ENCODE data around the gene JAK2. TPM values are rescaled to one million over a fixed set of nuclear protein-coding genes. Genes with fewer than 3 reads are reported as not detected.

Gene JAK2
- total and polyA plus RNA-seq, 2 donors (not counting 3 experiments of a cell fraction or from before 2014, with no cell fraction given) = 2.1 to 10.3 TPM

DNA sequence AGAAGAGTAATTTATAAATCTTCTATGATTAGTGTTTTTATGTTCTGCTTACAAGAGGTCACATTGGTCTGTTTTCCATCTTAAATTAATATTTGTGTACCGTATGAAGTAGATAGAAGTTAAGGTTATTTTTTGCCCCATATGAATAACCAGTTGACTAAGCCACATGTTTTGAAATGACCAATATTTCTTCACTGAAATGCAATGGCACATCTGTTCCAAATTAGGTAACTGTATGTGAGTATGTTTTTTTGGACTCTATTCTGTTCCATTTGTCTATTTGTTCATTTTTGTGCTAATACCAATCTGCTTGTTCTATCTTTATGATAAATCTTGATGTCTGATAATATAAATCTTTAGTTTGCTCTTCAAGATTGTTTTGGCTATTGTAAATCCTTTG, 17.7 kb downstream of the JAK2 start:
- dilution Hi-C loops (cut with MboI; ENCODE audit: extremely low pct_ligation_motif_present, low sequenced_read_pairs) = no loop called here
- CTCF ChIA-PET = no interaction called here
- no peak overlapping the region for H3K27ac ChIP-seq (ENCODE audit: insufficient read depth, low read depth, low read length)
- H3K9me3 ChIP-seq (replicated peaks; ENCODE audit: control insufficient read depth, insufficient read depth, low read length) = no peaks in the 10 kb centered on the region
- FAIRE-seq (no peak), DNase-seq (ENCODE audit: low read depth, low spot score) (no peak)
- no peak overlapping the region for H3K9ac ChIP-seq (replicated peaks; ENCODE audit: extremely low read depth, insufficient read depth, low read length)
- peaks cover 7% of the 10 kb centered on the region for H3K79me2 ChIP-seq (ENCODE audit: control insufficient read depth, insufficient read depth, low read length)
- no peaks in the 10 kb centered on the region for H3K9me1 ChIP-seq (replicated peaks; ENCODE audit: control insufficient read depth, extremely low read depth, insufficient read depth, low read length)
- BruUV-seq (replicated peaks) = no TSS peak
- no peaks in the 10 kb centered on the region for H4K20me1 ChIP-seq (replicated peaks; ENCODE audit: control insufficient read depth, extremely low read depth, insufficient read depth, low read length)
- POLR2A ChIA-PET = no interaction called here
- intact Hi-C loops (cut with micrococcal nuclease) = no loop called here
- H3K27me3 ChIP-seq (ENCODE audit: control insufficient read depth in 2 of 2, insufficient read depth in 2 of 2, low read length in 2 of 2) = no peaks in the 10 kb centered on the region
- no peak overlapping the region for H3K4me3 ChIP-seq (replicated peaks in 1 of 3; ENCODE audit: insufficient read depth in 1 of 3, low read depth in 1 of 3, low read length in 3 of 3)
- no peaks in the 10 kb centered on the region for H3K4me1 ChIP-seq (ENCODE audit: control insufficient read depth, extremely low read depth, insufficient read depth, low read length)
- TF ChIP-seq FOS (IDR thresholded peaks at IDR 0.05; ENCODE audit: borderline replicate concordance, insufficient read depth, low read length) (no peak), MYC (IDR thresholded peaks at IDR 0.05; ENCODE audit: low read depth, low read length) (no peak)
- H2AFZ ChIP-seq (ENCODE audit: low read depth, low read length) = no peak overlapping the region
- H3K36me3 ChIP-seq (ENCODE audit: control insufficient read depth in 2 of 2, extremely low read depth in 1 of 2, insufficient read depth in 2 of 2, low read length in 2 of 2) = no peaks in the 10 kb centered on the region
- no peak overlapping the region for H3K4me2 ChIP-seq (ENCODE audit: insufficient read depth, low read length)

DNA sequence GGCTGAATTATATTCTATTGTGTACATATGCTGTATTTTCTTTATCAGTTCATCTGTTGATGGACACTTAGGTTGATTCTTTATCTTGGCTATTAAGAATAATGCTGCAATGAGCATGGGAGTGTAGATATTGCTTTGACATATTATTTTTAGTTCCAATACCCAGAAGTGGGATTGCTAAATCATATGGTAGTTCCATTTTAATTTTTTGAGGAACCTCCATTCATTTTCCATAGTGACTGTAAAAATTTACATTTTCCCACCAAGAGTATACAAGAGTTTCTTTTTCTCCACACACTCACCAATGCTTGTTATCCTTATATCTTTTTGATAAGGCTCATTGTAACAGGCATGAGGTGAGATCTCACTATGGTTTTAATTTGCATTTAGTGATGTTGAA, 19.4 kb downstream of the JAK2 start:
- no peaks in the 10 kb centered on the region for H3K4me1 ChIP-seq (ENCODE audit: control insufficient read depth, extremely low read depth, insufficient read depth, low read length)
- H3K36me3 ChIP-seq (ENCODE audit: control insufficient read depth in 2 of 2, extremely low read depth in 1 of 2, insufficient read depth in 2 of 2, low read length in 2 of 2) = no peaks in the 10 kb centered on the region
- H3K27ac ChIP-seq (ENCODE audit: insufficient read depth, low read depth, low read length) = no peak overlapping the region
- intact Hi-C loops (cut with micrococcal nuclease) (no loop called here), dilution Hi-C loops (cut with MboI; ENCODE audit: extremely low pct_ligation_motif_present, low sequenced_read_pairs) (no loop called here)
- no peak overlapping the region for H2AFZ ChIP-seq (ENCODE audit: low read depth, low read length)
- no peaks in the 10 kb centered on the region for H3K9me1 ChIP-seq (replicated peaks; ENCODE audit: control insufficient read depth, extremely low read depth, insufficient read depth, low read length)
- peaks cover 8% of the 10 kb centered on the region for H3K79me2 ChIP-seq (ENCODE audit: control insufficient read depth, insufficient read depth, low read length)
- H3K4me2 ChIP-seq (ENCODE audit: insufficient read depth, low read length) = no peak overlapping the region
- ChIA-PET POLR2A (interaction anchor here (0.7 kb wide), 1 partner anchor 206 kb away, joined by 7 read pairs; no protein-coding TSS in a partner anchor), CTCF (interaction anchor here (0.6 kb wide), 1 partner anchor 17 kb away, joined by 3 read pairs; no protein-coding TSS in a partner anchor)
- H3K27me3 ChIP-seq (ENCODE audit: control insufficient read depth in 2 of 2, insufficient read depth in 2 of 2, low read length in 2 of 2) = no peaks in the 10 kb centered on the region
- TF ChIP-seq POLR2AphosphoS5 (IDR thresholded peaks at IDR 0.05; ENCODE audit: insufficient read depth, low read depth, low read length) (no peak), MYC (IDR thresholded peaks at IDR 0.05; ENCODE audit: low read depth, low read length) (no peak), FOS (IDR thresholded peaks at IDR 0.05; ENCODE audit: borderline replicate concordance, insufficient read depth, low read length) (no peak), EZH2 (IDR thresholded peaks at IDR 0.05; ENCODE audit: borderline replicate concordance, low read depth, low read length, severe bottlenecking) (no peak), POLR2A (IDR thresholded peaks at IDR 0.05; ENCODE audit: low read depth, low read length) (no peak)
- TF ChIP-seq, protein P1, sequence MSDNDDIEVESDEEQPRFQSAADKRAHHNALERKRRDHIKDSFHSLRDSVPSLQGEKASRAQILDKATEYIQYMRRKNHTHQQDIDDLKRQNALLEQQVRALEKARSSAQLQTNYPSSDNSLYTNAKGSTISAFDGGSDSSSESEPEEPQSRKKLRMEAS (IDR thresholded peaks at IDR 0.05; ENCODE audit: insufficient read depth, insufficient read length) = no peak
- TF ChIP-seq, protein P2, sequence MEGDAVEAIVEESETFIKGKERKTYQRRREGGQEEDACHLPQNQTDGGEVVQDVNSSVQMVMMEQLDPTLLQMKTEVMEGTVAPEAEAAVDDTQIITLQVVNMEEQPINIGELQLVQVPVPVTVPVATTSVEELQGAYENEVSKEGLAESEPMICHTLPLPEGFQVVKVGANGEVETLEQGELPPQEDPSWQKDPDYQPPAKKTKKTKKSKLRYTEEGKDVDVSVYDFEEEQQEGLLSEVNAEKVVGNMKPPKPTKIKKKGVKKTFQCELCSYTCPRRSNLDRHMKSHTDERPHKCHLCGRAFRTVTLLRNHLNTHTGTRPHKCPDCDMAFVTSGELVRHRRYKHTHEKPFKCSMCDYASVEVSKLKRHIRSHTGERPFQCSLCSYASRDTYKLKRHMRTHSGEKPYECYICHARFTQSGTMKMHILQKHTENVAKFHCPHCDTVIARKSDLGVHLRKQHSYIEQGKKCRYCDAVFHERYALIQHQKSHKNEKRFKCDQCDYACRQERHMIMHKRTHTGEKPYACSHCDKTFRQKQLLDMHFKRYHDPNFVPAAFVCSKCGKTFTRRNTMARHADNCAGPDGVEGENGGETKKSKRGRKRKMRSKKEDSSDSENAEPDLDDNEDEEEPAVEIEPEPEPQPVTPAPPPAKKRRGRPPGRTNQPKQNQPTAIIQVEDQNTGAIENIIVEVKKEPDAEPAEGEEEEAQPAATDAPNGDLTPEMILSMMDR (IDR thresholded peaks at IDR 0.05; ENCODE audit: extremely low read depth in 1 of 2, insufficient read depth in 1 of 2, low read depth in 1 of 2, low read length in 2 of 2) = no peak
- no peaks in the 10 kb centered on the region for H4K20me1 ChIP-seq (replicated peaks; ENCODE audit: control insufficient read depth, extremely low read depth, insufficient read depth, low read length)
- H3K4me3 ChIP-seq (replicated peaks in 1 of 3; ENCODE audit: insufficient read depth in 1 of 3, low read depth in 1 of 3, low read length in 3 of 3) = no peak overlapping the region
- DNase-seq (ENCODE audit: low read depth, low spot score) = no peak
- no peak overlapping the region for H3K9ac ChIP-seq (replicated peaks; ENCODE audit: extremely low read depth, insufficient read depth, low read length)
- FAIRE-seq = no peak
- H3K9me3 ChIP-seq (replicated peaks; ENCODE audit: control insufficient read depth, insufficient read depth, low read length) = no peaks in the 10 kb centered on the region
- BruUV-seq (replicated peaks) = no TSS peak
